Measurements from ENCODE around the gene TPD52L1.

DNA sequence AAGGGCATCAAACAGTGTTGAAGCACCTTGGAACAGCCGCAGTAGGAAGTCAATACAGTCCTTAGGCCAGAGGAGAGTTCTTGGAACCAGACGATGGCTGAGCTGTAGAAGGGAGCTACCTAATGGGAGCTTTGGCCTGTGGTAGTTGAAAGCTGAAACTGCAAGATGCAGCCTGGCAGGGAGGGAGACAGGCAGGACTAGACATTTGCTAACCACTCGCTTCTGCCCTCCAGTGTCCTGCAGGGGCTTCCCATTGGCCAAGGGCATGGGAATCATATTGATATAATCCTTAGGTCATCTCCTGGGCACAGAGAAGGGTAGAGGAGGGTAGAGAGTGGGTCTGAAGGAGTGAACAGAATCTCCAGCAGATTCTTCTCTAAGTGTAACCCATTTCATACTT lies 60.4 kb downstream of the TPD52L1 start:
- TF ChIP-seq TAF1 (IDR thresholded peaks at IDR 0.05; ENCODE audit: borderline replicate concordance, insufficient read depth, low read length) = no peak
- TF ChIP-seq POLR2AphosphoS5 (IDR thresholded peaks at IDR 0.05; ENCODE audit: low read depth, low read length) = no peak
- no peak for TF ChIP-seq REST (IDR thresholded peaks at IDR 0.05; ENCODE audit: insufficient read depth in 1 of 2, low read depth in 2 of 2, low read length in 2 of 2)
- no peak for TF ChIP-seq SIN3A (IDR thresholded peaks at IDR 0.05; ENCODE audit: borderline replicate concordance, insufficient read depth, low read length)
